Cortex of kidney (tissue), 1 donor: ENCODE results near the gene NAIF1.
"Not testable (repeated sequence)": the region's sequence is repeated elsewhere in the genome, so short reads cannot be mapped to it uniquely, and the experiment has no call there.

Experiments used
- DNase-seq: peaks from one replicate; lab custom pipeline; 2025; lab: John Stamatoyannopoulos, UW

NAIF1 gene

GRCh38 chr9:128027705-128028104 is 39.4 kb downstream of the NAIF1 start:
- no peak for DNase-seq

GRCh38 chr9:128026773-128027541 is 40.2 kb downstream of the NAIF1 start:
- no peak for DNase-seq

GRCh38 chr9:128026255-128026772 is 40.8 kb downstream of the NAIF1 start:
- no peak for DNase-seq

GRCh38 chr9:128025736-128026135 is 41.4 kb downstream of the NAIF1 start:
- no peak for DNase-seq

GRCh38 chr9:128024761-128025308 is 42.3 kb downstream of the NAIF1 start:
- DNase-seq = no peak

- not testable (repeated sequence) for DNase-seq
Observed at GRCh38 chr9:128023671-128024070, 43.4 kb downstream of the NAIF1 start.

GRCh38 chr9:128022886-128023285 is 44.2 kb downstream of the NAIF1 start:
- no peak for DNase-seq

GRCh38 chr9:128021098-128021497 is 46.0 kb downstream of the NAIF1 start:
- DNase-seq = no peak

GRCh38 chr9:128020692-128021091 is 46.4 kb downstream of the NAIF1 start:
- DNase-seq = no peak

GRCh38 chr9:128015696-128016095 is 51.4 kb downstream of the NAIF1 start:
- no peak for DNase-seq
